GM18519 (cell line): Measurements from ENCODE around the gene ATP1A2.
"Not testable (repeated sequence)": the region's sequence is repeated elsewhere in the genome, so short reads cannot be mapped to it uniquely, and the experiment has no call there.

Experiments used
- ATAC-seq: cut with Tn5 transposase; IDR thresholded peaks from one replicate; pipeline ENCODE4 v1.9.1; 2021; ENCODE audit warnings: mild to moderate bottlenecking, moderate library complexity; ENCODE audit not compliant: unreplicated experiment, low FRiP score

Gene ATP1A2

GRCh38 chr1:160122978-160123495, 7.5 kb downstream of the ATP1A2 start:
- no peak for ATAC-seq

GRCh38 chr1:160123726-160124125, 8.2 kb downstream of the ATP1A2 start:
- ATAC-seq, result no peak

- ATAC-seq, result no peak
Observed at GRCh38 chr1:160124705-160125478, 9.3 kb downstream of the ATP1A2 start.

- no peak for ATAC-seq
Observed at GRCh38 chr1:160125746-160126145, 10.2 kb downstream of the ATP1A2 start.

GRCh38 chr1:160126342-160126741, 10.8 kb downstream of the ATP1A2 start:
- ATAC-seq, result not testable (repeated sequence)

GRCh38 chr1:160127381-160127780, 11.8 kb downstream of the ATP1A2 start:
- ATAC-seq, result no peak

- no peak for ATAC-seq
Observed at GRCh38 chr1:160127865-160128523, 12.4 kb downstream of the ATP1A2 start.

GRCh38 chr1:160128636-160129035, 13.1 kb downstream of the ATP1A2 start:
- ATAC-seq, result no peak

GRCh38 chr1:160129046-160129445, 13.5 kb downstream of the ATP1A2 start:
- ATAC-seq, result no peak

- ATAC-seq, result no peak
Observed at GRCh38 chr1:160129558-160129957, 14.0 kb downstream of the ATP1A2 start.

GRCh38 chr1:160129966-160130365, 14.4 kb downstream of the ATP1A2 start:
- ATAC-seq, result no peak

GRCh38 chr1:160130486-160130885, 14.9 kb downstream of the ATP1A2 start:
- no peak for ATAC-seq

- ATAC-seq, result no peak
Observed at GRCh38 chr1:160130939-160131338, 15.4 kb downstream of the ATP1A2 start.

- ATAC-seq, result no peak
Observed at GRCh38 chr1:160131803-160132565, 16.4 kb downstream of the ATP1A2 start.

- ATAC-seq, result no peak
Observed at GRCh38 chr1:160133990-160134770, 18.6 kb downstream of the ATP1A2 start.

GRCh38 chr1:160134791-160135572, 19.4 kb downstream of the ATP1A2 start:
- ATAC-seq, result no peak

GRCh38 chr1:160136121-160136925, 20.8 kb downstream of the ATP1A2 start:
- no peak for ATAC-seq

GRCh38 chr1:160136926-160137200, 21.3 kb downstream of the ATP1A2 start:
- ATAC-seq, result no peak
